Purkinje cell (primary cell): ENCODE measurements around the gene ETV1. TPM values are rescaled to one million over a fixed set of nuclear protein-coding genes. Genes with fewer than 3 reads are reported as not detected.

Source experiments
- polyA plus RNA-seq: library from polyadenylated mRNA; unstranded; fragments of >200 nt; fragmentation: Nextera tagmentation; gene quantifications from 2 replicates; pipeline ENCODE4 v1.2.1, GENCODE V29; 2014

ETV1 gene
- polyA plus RNA-seq: 19.4 and 25.4 TPM in 2 replicates

DNA sequence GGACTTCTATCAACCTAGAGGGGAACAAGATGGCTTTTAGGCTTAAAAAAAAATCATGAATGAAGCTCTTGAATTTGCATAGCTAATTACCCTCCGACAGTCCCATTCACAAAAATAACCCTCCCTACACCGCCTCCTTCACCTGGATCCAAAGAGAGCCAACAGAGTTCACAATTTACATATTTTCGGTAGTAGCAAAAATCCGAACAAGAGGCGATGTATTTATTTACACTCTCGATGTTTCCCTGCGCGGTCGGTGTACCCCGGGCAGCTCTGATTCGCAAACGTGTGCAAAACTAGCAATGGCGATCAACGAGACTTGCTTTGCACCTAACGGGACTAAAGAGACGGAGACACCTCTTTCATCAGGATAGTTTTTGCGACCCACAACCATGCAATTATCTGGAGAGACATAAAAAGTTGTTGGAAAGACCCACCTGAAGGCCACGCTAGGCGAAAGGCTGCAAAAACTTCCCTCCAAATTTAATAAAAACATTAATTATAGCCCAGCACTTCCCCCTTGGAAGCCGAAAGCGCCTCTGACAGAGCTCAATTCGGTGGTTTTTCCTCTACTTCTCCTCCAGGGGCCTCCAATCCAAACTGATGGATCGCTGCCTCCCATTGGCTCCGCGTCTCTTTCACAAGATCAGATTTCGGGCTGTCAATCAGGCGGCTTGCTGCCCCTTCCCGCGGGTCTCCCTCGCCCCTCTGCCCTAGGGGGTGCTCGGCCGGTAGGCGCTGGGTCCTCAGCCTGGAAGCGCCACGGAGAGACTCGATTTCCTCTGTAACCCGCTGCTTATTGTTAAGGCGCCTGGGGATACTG lies at the start of gene ETV1:
ETV1 (minus strand) TSS at position 541 of the 823 bp plus-strand sequence. CDS start 614 bp downstream, outside the sequence.

